Ectodermal cell (in vitro differentiated cells): Measurements from ENCODE around the gene TTC27.

Experiments
- H3K27ac ChIP-seq: 2 replicates; pipeline ENCODE4 v1.7.0; 2013; ENCODE audit warnings: mild to moderate bottlenecking, low read depth, low read length; ENCODE audit not compliant: insufficient read depth, poor library complexity, severe bottlenecking
- H3K27me3 ChIP-seq: 2 replicates; pipeline ENCODE4 v1.7.0; 2013; ENCODE audit warnings: mild to moderate bottlenecking, low read length; ENCODE audit not compliant: insufficient read depth, control insufficient read depth, poor library complexity, severe bottlenecking
- H3K36me3 ChIP-seq: one replicate; pipeline ENCODE4 v1.7.0; 2013; ENCODE audit warnings: low read length; ENCODE audit not compliant: control insufficient read depth, insufficient read depth
- H3K4me1 ChIP-seq: one replicate; pipeline ENCODE4 v1.7.0; 2013; ENCODE audit warnings: low read length; ENCODE audit not compliant: control insufficient read depth, insufficient read depth
- H3K4me3 ChIP-seq: 2 replicates; pipeline ENCODE4 v1.7.0; 2013; ENCODE audit warnings: low read depth, low read length, control low read depth; ENCODE audit not compliant: insufficient read depth
- H3K9me3 ChIP-seq: 2 replicates; pipeline ENCODE4 v1.7.0; 2013; ENCODE audit warnings: mild to moderate bottlenecking, low read length, moderate library complexity; ENCODE audit not compliant: control insufficient read depth
- WGBS, 2 experiments: methylation state at CpG; one replicate each; pipeline ENCODE4 v1.1.7; 2013; ENCODE audit warnings: missing lambda C conversion rate in 2 of 2; 5-methylcytosine and 5-hydroxymethylcytosine counted together

The TTC27 gene

DNA sequence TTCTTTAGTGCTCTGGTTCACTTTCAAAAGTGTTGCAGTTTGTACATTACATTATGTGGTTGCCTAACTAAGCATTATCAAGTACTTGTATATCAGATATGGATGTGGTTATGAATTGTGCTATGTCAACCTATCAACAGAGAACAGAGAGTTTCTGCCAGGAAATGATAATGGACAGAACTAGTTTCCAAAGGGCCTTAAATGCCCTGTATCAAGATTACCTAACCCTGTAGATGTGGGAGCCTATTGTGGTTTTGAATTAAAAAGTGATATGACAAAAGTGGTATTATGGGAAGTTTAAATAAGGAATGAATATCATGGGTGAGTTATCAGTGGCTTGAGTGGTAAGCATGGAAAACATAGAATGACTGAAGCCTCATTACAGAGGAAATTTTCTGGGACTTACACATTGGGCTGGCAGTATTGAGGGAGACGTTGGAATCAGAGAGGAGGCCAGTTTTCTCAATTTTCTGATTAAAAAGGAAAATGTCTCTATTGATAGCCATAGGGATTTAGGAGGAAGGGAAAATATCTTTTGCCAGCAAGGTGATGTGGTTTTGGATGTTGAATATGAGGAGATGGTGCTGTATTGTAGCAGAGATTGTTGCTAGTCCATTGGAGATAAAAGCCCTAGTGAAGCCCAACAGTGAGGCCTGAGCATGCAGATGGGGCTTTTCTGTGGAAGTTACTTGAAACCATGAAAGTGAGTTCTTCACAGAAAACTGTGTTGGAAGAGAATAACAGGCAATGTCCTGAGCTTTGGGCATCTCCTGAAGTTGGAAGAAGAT, 140.7 kb downstream of the TTC27 start:
- H3K27ac ChIP-seq: no peak overlapping the region
- no peaks in the 10 kb centered on the region for H3K9me3 ChIP-seq
- H3K36me3 ChIP-seq: no peaks in the 10 kb centered on the region
- no peaks in the 10 kb centered on the region for H3K27me3 ChIP-seq
- no peaks in the 10 kb centered on the region for H3K4me1 ChIP-seq
- H3K4me3 ChIP-seq: no peak overlapping the region
- 94 to 100% methylated on average over 1 of the region's 1 CpG for WGBS, 2 experiments

DNA sequence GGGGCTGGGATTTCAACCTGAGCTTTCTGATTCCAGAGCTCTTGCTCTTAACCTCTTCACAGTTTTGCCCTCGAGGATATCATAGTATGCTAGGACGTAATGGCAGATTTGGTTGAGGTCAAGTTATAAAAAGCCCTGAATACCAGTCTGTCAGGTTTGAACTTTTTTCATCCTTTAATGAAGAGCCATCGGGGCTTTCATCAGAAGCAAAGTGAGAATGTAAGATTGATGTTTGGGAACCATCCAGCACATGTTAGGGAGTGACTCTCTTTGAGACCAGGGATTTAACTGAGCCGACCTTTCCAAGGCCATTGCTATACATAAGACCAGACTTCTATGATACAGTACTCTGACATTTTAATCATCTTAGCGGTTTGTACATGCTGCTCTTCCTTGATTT, 142.5 kb downstream of the TTC27 start:
- Histone ChIP-seq H3K4me1 (no peaks in the 10 kb centered on the region), H3K9me3 (no peaks in the 10 kb centered on the region), H3K4me3 (no peak overlapping the region), H3K36me3 (no peaks in the 10 kb centered on the region), H3K27ac (no peak overlapping the region), H3K27me3 (no peaks in the 10 kb centered on the region)
- WGBS, 2 experiments: 91 to 95% methylated on average over 5 of the region's 5 CpGs

GRCh38 chr2:32772638-32773447, 145.0 kb downstream of the TTC27 start:
- Histone ChIP-seq H3K4me1 (no peaks in the 10 kb centered on the region), H3K9me3 (no peaks in the 10 kb centered on the region), H3K36me3 (no peaks in the 10 kb centered on the region), H3K4me3 (no peak overlapping the region), H3K27ac (no peak overlapping the region), H3K27me3 (no peaks in the 10 kb centered on the region)
- 47 to 52% methylated on average over 6 of the region's 6 CpGs for WGBS, 2 experiments

GRCh38 chr2:32773448-32773808, 145.6 kb downstream of the TTC27 start:
- no peaks in the 10 kb centered on the region for H3K9me3 ChIP-seq
- no peak overlapping the region for H3K27ac ChIP-seq
- 78 to 80% methylated on average over 5 of the region's 5 CpGs for WGBS, 2 experiments

DNA sequence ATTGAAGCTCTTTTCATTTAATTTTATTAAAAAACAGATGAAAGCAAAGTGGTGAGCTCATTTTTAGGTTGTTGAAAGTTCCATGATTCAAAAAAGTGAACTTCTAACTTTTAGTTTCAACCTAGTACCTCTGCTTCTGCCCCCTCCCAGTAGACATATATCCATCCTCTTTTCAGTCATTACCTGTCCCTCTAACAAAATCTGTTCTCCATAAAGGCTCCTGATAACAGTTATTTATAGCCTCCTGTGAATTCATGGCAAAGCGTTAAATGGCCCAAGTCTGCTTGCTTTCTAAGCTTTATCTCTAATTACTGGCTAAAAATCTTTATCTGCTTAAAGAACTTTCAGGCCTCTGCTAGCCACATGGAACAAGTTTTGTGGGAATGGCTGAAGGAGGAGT, 148.1 kb downstream of the TTC27 start:
- H3K27me3 ChIP-seq: no peaks in the 10 kb centered on the region
- H3K9me3 ChIP-seq: no peaks in the 10 kb centered on the region
- H3K4me1 ChIP-seq: no peaks in the 10 kb centered on the region
- 88 to 96% methylated on average over 1 of the region's 1 CpG for WGBS, 2 experiments
- H3K27ac ChIP-seq: no peak overlapping the region
- no peak overlapping the region for H3K4me3 ChIP-seq
- H3K36me3 ChIP-seq: no peaks in the 10 kb centered on the region

More at GRCh38 chr2:32773448-32773808, 145.6 kb downstream of the TTC27 start:
- H3K27me3 ChIP-seq: no peaks in the 10 kb centered on the region
- H3K36me3 ChIP-seq: no peaks in the 10 kb centered on the region
- H3K4me1 ChIP-seq: no peaks in the 10 kb centered on the region
- no peak overlapping the region for H3K4me3 ChIP-seq

GRCh38 chr2:32777714-32778113, 149.9 kb downstream of the TTC27 start:
- Histone ChIP-seq H3K4me3 (no peak overlapping the region), H3K9me3 (no peaks in the 10 kb centered on the region), H3K27ac (no peak overlapping the region), H3K4me1 (no peaks in the 10 kb centered on the region), H3K36me3 (no peaks in the 10 kb centered on the region), H3K27me3 (no peaks in the 10 kb centered on the region)
- 96 to 97% methylated on average over 5 to 6 of the region's 6 CpGs for WGBS, 2 experiments

DNA sequence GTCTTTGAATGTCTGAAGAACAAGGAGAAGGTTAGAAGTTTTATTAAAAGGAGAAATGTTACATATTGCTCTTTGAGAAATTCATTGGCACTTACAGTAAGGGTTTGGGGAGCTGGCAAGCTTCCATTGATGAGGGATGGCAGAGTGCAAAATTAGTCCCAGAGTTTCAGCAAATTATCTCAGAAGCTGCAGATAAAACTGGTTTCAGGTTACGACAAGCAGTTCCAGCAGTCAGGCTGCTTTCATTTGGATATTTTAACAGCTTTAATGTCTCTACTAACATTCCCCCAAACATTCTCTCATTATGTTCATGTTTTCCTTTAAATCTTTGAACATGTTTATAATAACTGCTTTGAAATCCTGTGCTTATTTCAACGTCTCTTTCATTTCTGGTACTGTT, 153.1 kb downstream of the TTC27 start:
- no peaks in the 10 kb centered on the region for H3K4me1 ChIP-seq
- H3K4me3 ChIP-seq: no peak overlapping the region
- H3K36me3 ChIP-seq: no peaks in the 10 kb centered on the region
- no peaks in the 10 kb centered on the region for H3K27me3 ChIP-seq
- 96 to 100% methylated on average over 1 to 2 of the region's 2 CpGs for WGBS, 2 experiments
- H3K27ac ChIP-seq: no peak overlapping the region
- no peaks in the 10 kb centered on the region for H3K9me3 ChIP-seq

- Histone ChIP-seq H3K4me3 (no peak overlapping the region), H3K36me3 (no peaks in the 10 kb centered on the region), H3K9me3 (no peaks in the 10 kb centered on the region), H3K27ac (no peak overlapping the region), H3K4me1 (no peaks in the 10 kb centered on the region), H3K27me3 (no peaks in the 10 kb centered on the region)
- WGBS, 2 experiments: 93% methylated on average over 2 of the region's 2 CpGs
Measured at GRCh38 chr2:32783469-32783868, 155.6 kb downstream of the TTC27 start.

GRCh38 chr2:32783933-32784332, 156.1 kb downstream of the TTC27 start:
- H3K36me3 ChIP-seq: no peaks in the 10 kb centered on the region
- no peaks in the 10 kb centered on the region for H3K9me3 ChIP-seq
- no peaks in the 10 kb centered on the region for H3K4me1 ChIP-seq
- 95 to 96% methylated on average over 3 to 4 of the region's 4 CpGs for WGBS, 2 experiments
- H3K27ac ChIP-seq: no peak overlapping the region
- H3K27me3 ChIP-seq: no peaks in the 10 kb centered on the region
- H3K4me3 ChIP-seq: no peak overlapping the region

- Histone ChIP-seq H3K4me1 (no peaks in the 10 kb centered on the region), H3K27ac (no peak overlapping the region), H3K9me3 (no peaks in the 10 kb centered on the region), H3K4me3 (no peak overlapping the region), H3K27me3 (no peaks in the 10 kb centered on the region), H3K36me3 (no peaks in the 10 kb centered on the region)
Measured at GRCh38 chr2:32787207-32787606, 159.4 kb downstream of the TTC27 start.
